Effector memory CD8-positive, alpha-beta T cell (primary cell): ENCODE data around the gene ARSJ.
A peak's percentile ranks its signal among the peaks of the same experiment; 100 is the strongest.

Source experiments
- ATAC-seq: fragments of 150-1000 bp; cut with Tn5 transposase; replicated peaks from 2 replicates; pipeline ENCODE4 v1.10.0; 2021; ENCODE audit warnings: mild to moderate bottlenecking, moderate library complexity
- DNase-seq, 3 experiments: peaks; one replicate each; pipeline ENCODE4 v3.0.0; 2021
- H3K27ac Mint-ChIP-seq, 2 donors: one replicate each; pipeline ENCODE4 v1.8.0; 2022; ENCODE audit warnings: mild to moderate bottlenecking in 2 of 2, mixed read lengths in 2 of 2, moderate library complexity in 2 of 2
- H3K27me3 Mint-ChIP-seq, 2 donors: one replicate each; pipeline ENCODE4 v1.8.0; 2022; ENCODE audit warnings: mixed read lengths in 2 of 2
- H3K36me3 Mint-ChIP-seq: one replicate; pipeline ENCODE4 v1.8.0; 2022; ENCODE audit warnings: mild to moderate bottlenecking, moderate library complexity, mixed read lengths; ENCODE audit not compliant: insufficient read depth
- H3K4me1 Mint-ChIP-seq, 2 donors: one replicate each; pipeline ENCODE4 v1.8.0; 2022; ENCODE audit warnings: low read depth in 2 of 2, mixed read lengths in 2 of 2
- H3K4me3 Mint-ChIP-seq, 2 donors: one replicate each; pipeline ENCODE4 v1.8.0; 2022; ENCODE audit warnings: mild to moderate bottlenecking in 2 of 2, mixed read lengths in 2 of 2, moderate library complexity in 2 of 2
- H3K9me3 Mint-ChIP-seq, 2 donors: one replicate each; pipeline ENCODE4 v1.8.0; 2022; ENCODE audit warnings: mixed read lengths in 2 of 2

Gene ARSJ

GRCh38 chr4:113869743-113870375 is 109.6 kb downstream of the ARSJ start:
- peaks cover 0 to 5% of the 10 kb centered on the region in 2 donors for H3K4me1 Mint-ChIP-seq
- ATAC-seq (no peak), DNase-seq (no peak)
- H3K36me3 Mint-ChIP-seq = no peaks in the 10 kb centered on the region
- peak overlapping the region in 1 of 2 donors; percentile 8 for H3K27ac Mint-ChIP-seq
- no peak overlapping the region for H3K4me3 Mint-ChIP-seq
- H3K27me3 Mint-ChIP-seq = no peaks in the 10 kb centered on the region
- H3K9me3 Mint-ChIP-seq = no peaks in the 10 kb centered on the region

- Mint-ChIP-seq H3K4me3 (no peak overlapping the region), H3K36me3 (no peaks in the 10 kb centered on the region), H3K27me3 (peaks cover 0 to 5% of the 10 kb centered on the region in 2 donors), H3K9me3 (no peaks in the 10 kb centered on the region), H3K4me1 (peaks cover 0 to 2% of the 10 kb centered on the region in 2 donors), H3K27ac (no peak overlapping the region)
- DNase-seq = no peak
- no peak for ATAC-seq
Measured at GRCh38 chr4:113866611-113867010, 112.8 kb downstream of the ARSJ start.

GRCh38 chr4:113858924-113859323 is 120.5 kb downstream of the ARSJ start:
- no peak for DNase-seq
- Mint-ChIP-seq H3K27me3 (peaks cover 0 to 5% of the 10 kb centered on the region in 2 donors), H3K4me1 (no peaks in the 10 kb centered on the region), H3K4me3 (no peak overlapping the region), H3K27ac (no peak overlapping the region), H3K36me3 (no peaks in the 10 kb centered on the region), H3K9me3 (no peaks in the 10 kb centered on the region)
- no peak for ATAC-seq

GRCh38 chr4:113851816-113852215 is 127.6 kb downstream of the ARSJ start:
- DNase-seq (no peak), ATAC-seq (no peak)
- H3K36me3 Mint-ChIP-seq = no peaks in the 10 kb centered on the region
- no peaks in the 10 kb centered on the region for H3K4me1 Mint-ChIP-seq
- H3K9me3 Mint-ChIP-seq = no peaks in the 10 kb centered on the region
- peaks cover 10 to 16% of the 10 kb centered on the region in 2 donors for H3K27me3 Mint-ChIP-seq
- H3K4me3 Mint-ChIP-seq = no peak overlapping the region
- H3K27ac Mint-ChIP-seq = no peak overlapping the region
